ENCODE results near the gene ALCAM. TPM values are rescaled to one million over a fixed set of nuclear protein-coding genes. Genes with fewer than 3 reads are reported as not detected.

ALCAM gene
- polyA plus RNA-seq, 1 donor from 2014 or later, result 94.7 TPM

DNA sequence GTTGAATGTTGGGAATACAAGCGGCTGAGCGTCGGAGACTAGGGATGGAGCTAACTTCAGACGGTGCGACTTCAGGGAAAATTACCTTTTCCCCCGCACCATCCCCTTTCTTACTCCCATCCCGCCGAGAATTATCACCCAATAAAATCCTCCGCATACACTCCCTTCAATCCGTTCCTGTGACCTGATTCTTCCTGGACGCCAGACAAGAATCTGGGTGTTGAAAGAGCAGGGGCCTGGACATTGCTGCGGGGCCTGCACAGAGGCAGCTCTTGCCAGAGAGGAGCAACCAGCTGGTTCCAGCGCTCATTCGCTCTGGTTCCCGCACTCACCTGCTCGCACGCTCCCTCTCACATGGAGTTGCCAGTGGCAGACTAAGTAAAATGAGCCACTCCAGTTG, 241.9 kb downstream of the ALCAM start:
- no peak overlapping the region for H3K4me2 ChIP-seq (ENCODE audit: low read length)
- H3K4me3 ChIP-seq (ENCODE audit: low read length), result no peak overlapping the region
- no peaks in the 10 kb centered on the region for H3K79me2 ChIP-seq (replicated peaks; ENCODE audit: insufficient read depth, low read length)
- H3K9me2 ChIP-seq (ENCODE audit: insufficient read depth, low read length), result no peaks in the 10 kb centered on the region
- H3K27me3 ChIP-seq (ENCODE audit: insufficient read depth, low read depth, low read length), result no peaks in the 10 kb centered on the region
- no peaks in the 10 kb centered on the region for H3K36me3 ChIP-seq (ENCODE audit: insufficient read depth, low read length)
- TF ChIP-seq EZH2 (IDR thresholded peaks at IDR 0.05; ENCODE audit: borderline replicate concordance, insufficient read depth, low read length, poor library complexity, severe bottlenecking) (no peak), MXI1 (conservative IDR thresholded peaks at IDR 0.05; ENCODE audit: poor library complexity, severe bottlenecking) (no peak), REST (IDR thresholded peaks at IDR 0.05; ENCODE audit: borderline replicate concordance) (no peak), SMC3 (conservative IDR thresholded peaks at IDR 0.05; ENCODE audit: poor library complexity) (no peak), RAD21 (conservative IDR thresholded peaks at IDR 0.05) (no peak), TAF1 (IDR thresholded peaks at IDR 0.05; ENCODE audit: low read depth) (no peak), EP300 (conservative IDR thresholded peaks at IDR 0.05; ENCODE audit: poor library complexity, severe bottlenecking) (no peak), POLR2AphosphoS5 (IDR thresholded peaks at IDR 0.05) (no peak)
- TF ChIP-seq, protein P1, sequence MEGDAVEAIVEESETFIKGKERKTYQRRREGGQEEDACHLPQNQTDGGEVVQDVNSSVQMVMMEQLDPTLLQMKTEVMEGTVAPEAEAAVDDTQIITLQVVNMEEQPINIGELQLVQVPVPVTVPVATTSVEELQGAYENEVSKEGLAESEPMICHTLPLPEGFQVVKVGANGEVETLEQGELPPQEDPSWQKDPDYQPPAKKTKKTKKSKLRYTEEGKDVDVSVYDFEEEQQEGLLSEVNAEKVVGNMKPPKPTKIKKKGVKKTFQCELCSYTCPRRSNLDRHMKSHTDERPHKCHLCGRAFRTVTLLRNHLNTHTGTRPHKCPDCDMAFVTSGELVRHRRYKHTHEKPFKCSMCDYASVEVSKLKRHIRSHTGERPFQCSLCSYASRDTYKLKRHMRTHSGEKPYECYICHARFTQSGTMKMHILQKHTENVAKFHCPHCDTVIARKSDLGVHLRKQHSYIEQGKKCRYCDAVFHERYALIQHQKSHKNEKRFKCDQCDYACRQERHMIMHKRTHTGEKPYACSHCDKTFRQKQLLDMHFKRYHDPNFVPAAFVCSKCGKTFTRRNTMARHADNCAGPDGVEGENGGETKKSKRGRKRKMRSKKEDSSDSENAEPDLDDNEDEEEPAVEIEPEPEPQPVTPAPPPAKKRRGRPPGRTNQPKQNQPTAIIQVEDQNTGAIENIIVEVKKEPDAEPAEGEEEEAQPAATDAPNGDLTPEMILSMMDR (IDR thresholded peaks at IDR 0.05; ENCODE audit: poor library complexity, severe bottlenecking), result no peak
- H3K27ac ChIP-seq (ENCODE audit: low read length), result no peak overlapping the region
- no peak overlapping the region for H3K9ac ChIP-seq (ENCODE audit: low read length)
- no peaks in the 10 kb centered on the region for H3F3A ChIP-seq (ENCODE audit: insufficient read depth, low read length, poor library complexity, severe bottlenecking)
- H3K9me3 ChIP-seq (ENCODE audit: low read length), result no peaks in the 10 kb centered on the region
- H2AFZ ChIP-seq (ENCODE audit: low read depth, low read length), result no peak overlapping the region
- no peaks in the 10 kb centered on the region for H4K20me1 ChIP-seq (ENCODE audit: insufficient read depth)

DNA sequence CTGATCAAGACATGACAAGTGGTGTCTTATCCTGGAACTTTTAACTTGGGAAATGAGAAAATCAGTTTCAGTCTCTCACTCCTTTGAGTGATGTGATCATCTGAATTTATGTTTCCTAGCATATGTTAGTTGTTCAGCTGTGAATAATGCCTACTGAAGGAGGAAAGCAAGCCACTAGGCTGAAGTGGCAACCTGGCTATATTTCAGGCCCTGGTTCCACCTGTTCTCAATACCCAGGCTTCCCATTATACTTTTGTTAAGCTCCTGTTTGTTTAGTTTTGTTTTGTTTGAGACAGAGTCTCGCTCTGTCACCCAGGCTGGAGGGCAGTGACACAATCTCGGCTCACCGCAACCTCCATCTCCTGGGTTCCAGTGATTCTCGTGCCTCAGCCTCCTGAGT, 243.8 kb downstream of the ALCAM start:
- Histone ChIP-seq H3K27me3 (ENCODE audit: insufficient read depth, low read depth, low read length) (no peaks in the 10 kb centered on the region), H3K27ac (ENCODE audit: low read length) (no peak overlapping the region), H3K9ac (ENCODE audit: low read length) (no peak overlapping the region), H4K20me1 (ENCODE audit: insufficient read depth) (no peaks in the 10 kb centered on the region), H3F3A (ENCODE audit: insufficient read depth, low read length, poor library complexity, severe bottlenecking) (no peaks in the 10 kb centered on the region), H3K36me3 (ENCODE audit: insufficient read depth, low read length) (no peaks in the 10 kb centered on the region), H3K9me3 (ENCODE audit: low read length) (no peaks in the 10 kb centered on the region), H3K4me2 (ENCODE audit: low read length) (no peak overlapping the region), H3K9me2 (ENCODE audit: insufficient read depth, low read length) (no peaks in the 10 kb centered on the region), H2AFZ (ENCODE audit: low read depth, low read length) (no peak overlapping the region), H3K4me3 (ENCODE audit: low read length) (no peak overlapping the region), H3K79me2 (replicated peaks; ENCODE audit: insufficient read depth, low read length) (no peaks in the 10 kb centered on the region)
- TF ChIP-seq POLR2AphosphoS5 (IDR thresholded peaks at IDR 0.05) (no peak), EP300 (conservative IDR thresholded peaks at IDR 0.05; ENCODE audit: poor library complexity, severe bottlenecking) (no peak), REST (IDR thresholded peaks at IDR 0.05; ENCODE audit: borderline replicate concordance) (no peak), RAD21 (conservative IDR thresholded peaks at IDR 0.05) (no peak), TAF1 (IDR thresholded peaks at IDR 0.05; ENCODE audit: low read depth) (no peak), SMC3 (conservative IDR thresholded peaks at IDR 0.05; ENCODE audit: poor library complexity) (no peak), EZH2 (IDR thresholded peaks at IDR 0.05; ENCODE audit: borderline replicate concordance, insufficient read depth, low read length, poor library complexity, severe bottlenecking) (no peak), MXI1 (conservative IDR thresholded peaks at IDR 0.05; ENCODE audit: poor library complexity, severe bottlenecking) (no peak)
- TF ChIP-seq, protein P1 (IDR thresholded peaks at IDR 0.05; ENCODE audit: poor library complexity, severe bottlenecking), result no peak

Data from neural cell (in vitro differentiated cells).